ENCODE measurements around the gene TOMM34. TPM values are rescaled to one million over a fixed set of nuclear protein-coding genes. Genes with fewer than 3 reads are reported as not detected.

The TOMM34 gene
- total and polyA plus RNA-seq, 9 of the 15 experiments (the other 6 are each of a cell fraction or from before 2014, with no cell fraction given), result 18.1 to 69.4 (median 41.7) TPM

- peak in 1 of 2 experiments; percentile 42 for TF ChIP-seq E2F6 (IDR thresholded peaks at IDR 0.05; ENCODE audit: borderline replicate concordance in 1 of 2, extremely low read depth in 1 of 2, insufficient read depth in 1 of 2, insufficient read length in 1 of 2, low read depth in 1 of 2, low read length in 1 of 2, poor library complexity in 1 of 2, severe bottlenecking in 1 of 2)
- TF ChIP-seq RBBP5 (IDR thresholded peaks at IDR 0.05; ENCODE audit: borderline replicate concordance, insufficient read depth, low read length, poor library complexity, severe bottlenecking), result peak; percentile 46
- 0 out of 4 replicates have a peak, but pooled peaks of 1 of the 2 experiments have one; percentile 12 for TF ChIP-seq FOXK2 (conservative IDR thresholded peaks at IDR 0.05 in 1 of 2, IDR thresholded peaks at IDR 0.05 in 1 of 2; ENCODE audit: low read depth in 2 of 2)
- no peak for TF ChIP-seq ZNF134 (CRISPR knock-in tag; conservative IDR thresholded peaks at IDR 0.05)
- 0 out of 4 replicates have a peak, but pooled peaks of 1 of the 2 experiments have one; percentile 46 for TF ChIP-seq FOXA3 (CRISPR knock-in tag; conservative IDR thresholded peaks at IDR 0.05 in 1 of 2, IDR thresholded peaks at IDR 0.05 in 1 of 2)
- no peak for TF ChIP-seq NR4A1 (CRISPR knock-in tag; IDR thresholded peaks at IDR 0.05)
- no peak for TF ChIP-seq NR4A1 (tag; IDR thresholded peaks at IDR 0.05)
- TF ChIP-seq ZBTB33 (CRISPR knock-in tag; IDR thresholded peaks at IDR 0.05), result no peak
- peak; percentile 62; the same call in 1 of the 2 replicates for TF ChIP-seq ZNF830 (CRISPR knock-in tag; IDR thresholded peaks at IDR 0.05)
- TF ChIP-seq L3MBTL2 (IDR thresholded peaks at IDR 0.05), result peak; percentile 50; the same call in 1 of the 2 replicates
- peak in 1 of 2 experiments; percentile 85; a peak in 3 of 4 replicates for TF ChIP-seq MAZ (CRISPR knock-in tag; conservative IDR thresholded peaks at IDR 0.05 in 1 of 2, IDR thresholded peaks at IDR 0.05 in 1 of 2)
- peak; percentile 45 for TF ChIP-seq ZFP36 (IDR thresholded peaks at IDR 0.05; ENCODE audit: low read depth, low read length, partially characterized antibody)
- TF ChIP-seq SIN3B (IDR thresholded peaks at IDR 0.05; ENCODE audit: low read depth), result peak; percentile 33; the same call in 1 of the 2 replicates
- no peak for TF ChIP-seq CSDE1 (IDR thresholded peaks at IDR 0.05)
- no peak for TF ChIP-seq TCF3 (CRISPR knock-in tag; IDR thresholded peaks at IDR 0.05)
- TF ChIP-seq SMARCA4 (IDR thresholded peaks at IDR 0.05), result no peak
- peak; percentile 95 for TF ChIP-seq EGR1 (conservative IDR thresholded peaks at IDR 0.05)
- TF ChIP-seq MYC (IDR thresholded peaks at IDR 0.05; ENCODE audit: low read depth, low read length), result peak; percentile 68; the same call in 1 of the 2 replicates
- TF ChIP-seq MYC (CRISPR knock-in tag; IDR thresholded peaks at IDR 0.05; ENCODE audit: borderline replicate concordance, low read depth), result no peak
Measured at GRCh38 chr20:44909872-44910689, 50.1 kb downstream of the TOMM34 start, which contains the start of gene PABPC1L (continued).
